Thyroid gland (tissue), 4 donors: ENCODE data around the gene GYS1. TPM values are rescaled to one million over a fixed set of nuclear protein-coding genes. Genes with fewer than 3 reads are reported as not detected.

Experiments
- DNase-seq, 2 donors: peaks; one replicate each; pipeline ENCODE4 v3.0.0-alpha.2; 2019
- H3K27ac ChIP-seq, 3 donors: fragments of 200-600 bp; sonication (generic); 1 replicate in 2 of 3; 2 replicates in 1 of 3; pipeline ENCODE4 v1.5.1; 2016 to 2019; ENCODE audit warnings: mild to moderate bottlenecking in 1 of 3, moderate library complexity in 1 of 3
- H3K27me3 ChIP-seq: fragments of 200-600 bp; sonication (generic); one replicate; pipeline ENCODE4 v1.5.1; 2019
- H3K36me3 ChIP-seq, 2 donors: fragments of 200-600 bp; sonication (generic); one replicate each; pipeline ENCODE4 v1.5.1; 2016 to 2019
- H3K4me1 ChIP-seq, 2 donors: fragments of 200-600 bp; sonication (generic); one replicate each; pipeline ENCODE4 v1.5.1; 2017 to 2019
- H3K4me3 ChIP-seq, 3 donors: fragments of 200-600 bp; sonication (generic); replicated peaks in 1 of 3; 1 replicate in 2 of 3; 2 replicates in 1 of 3; pipeline ENCODE4 v1.5.1; 2016; ENCODE audit warnings: mild to moderate bottlenecking in 1 of 3
- H3K9me3 ChIP-seq: fragments of 200-600 bp; sonication (generic); one replicate; pipeline ENCODE4 v1.5.1; 2017
- CTCF ChIP-seq, 6 experiments: fragments of 200-600 bp in 3 of 6; fragments of 450-650 bp in 3 of 6; sonication (generic) in 3 of 6; IDR thresholded peaks; one replicate each; pipeline ENCODE4 v1.5.1; 2016 to 2019; ENCODE audit warnings: antibody characterized with exemption in 6 of 6, mild to moderate bottlenecking in 2 of 6, inconsistent platforms in 1 of 6, moderate library complexity in 1 of 6
- POLR2A ChIP-seq, 2 donors: fragments of 450-650 bp; IDR thresholded peaks; one replicate each; pipeline ENCODE4 v1.6.1; 2017; ENCODE audit warnings: antibody characterized with exemption in 2 of 2, mild to moderate bottlenecking in 2 of 2, moderate library complexity in 1 of 2
- WGBS, 2 donors: methylation state at CpG; one replicate each; pipeline ENCODE4 v1.1.5; 2017; 5-methylcytosine and 5-hydroxymethylcytosine counted together
- intact Hi-C: fragments of 100-400 bp; cut with DNase I; formaldehyde crosslinking; loops from one replicate; pipeline ENCODE4 v1.15.1; 2023
- total RNA-seq, 4 donors: library from RNA; depleted of rRNA; stranded (reverse); fragments of >200 nt; gene quantifications; one replicate each; pipeline ENCODE4 v1.2.3, GENCODE V29; 2016

GYS1 gene
- total RNA-seq, 4 donors from 2014 or later: 17.9 to 33.2 (median 23.9) TPM

- DNase-seq: no peak
- Histone ChIP-seq H3K27me3 (no peaks in the 10 kb centered on the region), H3K27ac (no peak overlapping the region), H3K36me3 (peaks cover 17 to 35% of the 10 kb centered on the region in 2 donors), H3K9me3 (no peaks in the 10 kb centered on the region), H3K4me3 (no peak overlapping the region), H3K4me1 (no peaks in the 10 kb centered on the region)
- intact Hi-C loops: no loop called here
- TF ChIP-seq POLR2A (IDR thresholded peaks at IDR 0.05) (no peak), CTCF (IDR thresholded peaks at IDR 0.05) (no peak)
- 90 to 93% methylated on average over 9 of the region's 9 CpGs for WGBS, 2 donors
Observed at GRCh38 chr19:48982280-48982679, 10.8 kb downstream of the GYS1 start.

GRCh38 chr19:48977061-48977460 lies 16.0 kb downstream of the GYS1 start:
- WGBS, 2 donors: 88 to 93% methylated on average over 2 of the region's 2 CpGs
- intact Hi-C loops: loop anchor here (10.0 kb wide), 1 partner anchor 112 kb away; the partner anchor contains the start of gene PLEKHA4
- H3K27me3 ChIP-seq: no peaks in the 10 kb centered on the region
- TF ChIP-seq POLR2A (IDR thresholded peaks at IDR 0.05): no peak
- no peak for TF ChIP-seq CTCF (IDR thresholded peaks at IDR 0.05)
- no peaks in the 10 kb centered on the region for H3K4me1 ChIP-seq
- H3K4me3 ChIP-seq: no peak overlapping the region
- H3K27ac ChIP-seq: no peak overlapping the region
- no peaks in the 10 kb centered on the region for H3K9me3 ChIP-seq
- H3K36me3 ChIP-seq: peaks cover 14 to 16% of the 10 kb centered on the region in 2 donors
- no peak for DNase-seq

- TF ChIP-seq CTCF (IDR thresholded peaks at IDR 0.05) (no peak), POLR2A (IDR thresholded peaks at IDR 0.05) (no peak)
- no peak for DNase-seq
- WGBS, 2 donors: 91 to 96% methylated on average over 13 of the region's 13 CpGs
- H3K4me1 ChIP-seq: no peaks in the 10 kb centered on the region
- H3K27ac ChIP-seq: no peak overlapping the region
- peaks cover 13 to 14% of the 10 kb centered on the region in 2 donors for H3K36me3 ChIP-seq
- H3K27me3 ChIP-seq: no peaks in the 10 kb centered on the region
- intact Hi-C loops: loop anchor here (10.0 kb wide), 1 partner anchor 111 kb away; the partner anchor contains the start of gene PLEKHA4
- no peak overlapping the region for H3K4me3 ChIP-seq
- H3K9me3 ChIP-seq: no peaks in the 10 kb centered on the region
Observed at GRCh38 chr19:48975947-48976847, 16.9 kb downstream of the GYS1 start.

- peak; percentile 71 to 74 for DNase-seq
- TF ChIP-seq CTCF (IDR thresholded peaks at IDR 0.05) (peak; percentile 57 to 94 (median 72)), POLR2A (IDR thresholded peaks at IDR 0.05) (no peak)
- 28% methylated on average over 17 to 19 of the region's 19 CpGs for WGBS, 2 donors
- peaks cover 17 to 22% of the 10 kb centered on the region in 2 donors for H3K36me3 ChIP-seq
- intact Hi-C loops: loop anchor here (5.0 to 10.0 kb wide), 2 partner anchors 106 to 174 kb away; partner anchors contain the start of gene PLEKHA4
- no peaks in the 10 kb centered on the region for H3K9me3 ChIP-seq
- H3K27ac ChIP-seq: no peak overlapping the region
- no peaks in the 10 kb centered on the region for H3K27me3 ChIP-seq
- H3K4me1 ChIP-seq: peaks cover 23 to 26% of the 10 kb centered on the region in 2 donors
- H3K4me3 ChIP-seq: no peak overlapping the region
Observed at GRCh38 chr19:48970923-48971395, 22.1 kb downstream of the GYS1 start.
